ENCODE measurements around the gene TEDC1.
A peak's percentile ranks its signal among the peaks of the same experiment; 100 is the strongest.

The TEDC1 gene

GRCh38 chr14:105485739-105486162 is 5.3 kb upstream of the TEDC1 start:
- H3K4me3 Mint-ChIP-seq: peak overlapping the region; percentile 85
- ATAC-seq: no peak
- peak overlapping the region; percentile 97 for H3K27ac Mint-ChIP-seq
- H3K4me1 Mint-ChIP-seq: peaks cover 80% of the 10 kb centered on the region
- H3K36me3 Mint-ChIP-seq: peaks cover 14% of the 10 kb centered on the region
- H3K9me3 Mint-ChIP-seq: no peaks in the 10 kb centered on the region
- H3K27me3 Mint-ChIP-seq: no peaks in the 10 kb centered on the region

- H3K4me3 Mint-ChIP-seq: peak within 1 kb of the TSS; percentile 85
- ATAC-seq: no peak
- peaks cover 74% of the 10 kb centered on the region for H3K4me1 Mint-ChIP-seq
- no peaks in the 10 kb centered on the region for H3K9me3 Mint-ChIP-seq
- H3K27me3 Mint-ChIP-seq: no peaks in the 10 kb centered on the region
- H3K27ac Mint-ChIP-seq: peak within 1 kb of the TSS; percentile 97
- peaks cover 14% of the 10 kb centered on the region for H3K36me3 Mint-ChIP-seq
Measured at GRCh38 chr14:105486163-105486973, 4.7 kb upstream of the TEDC1 start, which contains the start of gene CRIP1. Gene CRIP1, plus strand, starts transcription at chr14:105486886. Its CDS starts 374 bp downstream, at chr14:105487260.

DNA sequence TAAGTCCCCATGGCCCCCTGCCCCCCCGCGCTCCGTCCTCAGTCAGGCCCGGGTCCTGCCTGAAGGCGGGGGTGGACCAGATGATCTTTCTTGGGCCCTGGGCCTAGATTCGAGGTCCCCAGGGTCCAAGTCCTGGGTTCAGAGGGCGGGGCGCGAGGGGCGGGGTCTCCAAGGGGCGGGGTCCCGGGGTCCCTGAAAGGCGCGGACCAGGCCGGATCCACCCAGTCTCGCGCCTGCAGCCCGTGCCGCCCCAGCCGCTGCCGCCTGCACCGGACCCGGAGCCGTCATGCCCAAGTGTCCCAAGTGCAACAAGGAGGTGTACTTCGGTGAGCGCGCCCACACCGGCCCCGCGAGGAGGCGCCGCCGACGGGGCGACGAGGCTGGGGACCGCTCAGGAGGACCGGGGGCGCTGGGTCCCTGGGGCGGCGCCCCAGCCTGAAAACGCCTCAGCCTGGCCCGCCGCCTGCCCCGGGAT is 4.0 kb upstream of the TEDC1 start:
- Mint-ChIP-seq H3K4me1 (peaks cover 73% of the 10 kb centered on the region), H3K36me3 (peaks cover 14% of the 10 kb centered on the region)

GRCh38 chr14:105487449-105487985 is 3.5 kb upstream of the TEDC1 start:
- Mint-ChIP-seq H3K27ac (peak overlapping the region; percentile 97), H3K4me1 (peaks cover 70% of the 10 kb centered on the region), H3K4me3 (peak overlapping the region; percentile 85), H3K36me3 (peaks cover 14% of the 10 kb centered on the region), H3K27me3 (no peaks in the 10 kb centered on the region), H3K9me3 (no peaks in the 10 kb centered on the region)
- ATAC-seq: no peak

More for the DNA sequence above, 4.0 kb upstream of the TEDC1 start:
- Mint-ChIP-seq H3K27me3 (no peaks in the 10 kb centered on the region), H3K27ac (peak overlapping the region; percentile 97), H3K4me3 (peak overlapping the region; percentile 85), H3K9me3 (no peaks in the 10 kb centered on the region)
- peak; percentile 4 for ATAC-seq

- H3K36me3 Mint-ChIP-seq: peaks cover 14% of the 10 kb centered on the region
- peak overlapping the region; percentile 97 for H3K27ac Mint-ChIP-seq
- H3K9me3 Mint-ChIP-seq: no peaks in the 10 kb centered on the region
- no peak for ATAC-seq
- no peaks in the 10 kb centered on the region for H3K27me3 Mint-ChIP-seq
- H3K4me3 Mint-ChIP-seq: peak overlapping the region; percentile 85
- peaks cover 63% of the 10 kb centered on the region for H3K4me1 Mint-ChIP-seq
Measured at GRCh38 chr14:105487986-105488777, 2.9 kb upstream of the TEDC1 start.

- peaks cover 56% of the 10 kb centered on the region for H3K4me1 Mint-ChIP-seq
- H3K9me3 Mint-ChIP-seq: no peaks in the 10 kb centered on the region
- peak overlapping the region; percentile 97 for H3K27ac Mint-ChIP-seq
- ATAC-seq: no peak
- H3K27me3 Mint-ChIP-seq: no peaks in the 10 kb centered on the region
- peaks cover 14% of the 10 kb centered on the region for H3K36me3 Mint-ChIP-seq
- H3K4me3 Mint-ChIP-seq: peak overlapping the region; percentile 85
Measured at GRCh38 chr14:105488781-105489541, 2.1 kb upstream of the TEDC1 start.

GRCh38 chr14:105489542-105490266 is 1.3 kb upstream of the TEDC1 start:
- Mint-ChIP-seq H3K36me3 (peaks cover 14% of the 10 kb centered on the region), H3K27me3 (no peaks in the 10 kb centered on the region), H3K4me1 (peaks cover 49% of the 10 kb centered on the region), H3K9me3 (no peaks in the 10 kb centered on the region), H3K27ac (peak overlapping the region; percentile 75), H3K4me3 (peak overlapping the region; percentile 85)
- ATAC-seq: peak; percentile 24

DNA sequence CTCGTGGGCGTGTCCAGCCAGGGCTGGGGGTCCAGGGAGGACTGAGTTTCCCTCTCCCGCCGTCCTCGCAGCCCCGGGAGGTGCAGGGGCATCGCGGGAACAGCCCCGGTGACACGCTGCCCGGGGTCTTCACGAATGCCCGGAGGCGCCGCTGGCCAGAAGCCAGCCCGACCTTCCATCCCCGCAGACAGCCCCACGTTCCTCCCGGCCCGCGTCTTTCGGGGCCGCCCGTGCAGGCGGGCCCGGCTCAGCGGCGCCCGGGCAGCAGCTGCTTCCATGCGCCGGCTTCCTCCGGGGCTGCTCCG is 827 bp upstream of the TEDC1 start:
- peaks cover 14% of the 10 kb centered on the region for H3K36me3 Mint-ChIP-seq
- H3K4me1 Mint-ChIP-seq: peaks cover 44% of the 10 kb centered on the region
- no peaks in the 10 kb centered on the region for H3K9me3 Mint-ChIP-seq
- no peaks in the 10 kb centered on the region for H3K27me3 Mint-ChIP-seq
- peak; percentile 0 for ATAC-seq
- H3K4me3 Mint-ChIP-seq: peak overlapping the region; percentile 85
- H3K27ac Mint-ChIP-seq: peak overlapping the region; percentile 75

DNA sequence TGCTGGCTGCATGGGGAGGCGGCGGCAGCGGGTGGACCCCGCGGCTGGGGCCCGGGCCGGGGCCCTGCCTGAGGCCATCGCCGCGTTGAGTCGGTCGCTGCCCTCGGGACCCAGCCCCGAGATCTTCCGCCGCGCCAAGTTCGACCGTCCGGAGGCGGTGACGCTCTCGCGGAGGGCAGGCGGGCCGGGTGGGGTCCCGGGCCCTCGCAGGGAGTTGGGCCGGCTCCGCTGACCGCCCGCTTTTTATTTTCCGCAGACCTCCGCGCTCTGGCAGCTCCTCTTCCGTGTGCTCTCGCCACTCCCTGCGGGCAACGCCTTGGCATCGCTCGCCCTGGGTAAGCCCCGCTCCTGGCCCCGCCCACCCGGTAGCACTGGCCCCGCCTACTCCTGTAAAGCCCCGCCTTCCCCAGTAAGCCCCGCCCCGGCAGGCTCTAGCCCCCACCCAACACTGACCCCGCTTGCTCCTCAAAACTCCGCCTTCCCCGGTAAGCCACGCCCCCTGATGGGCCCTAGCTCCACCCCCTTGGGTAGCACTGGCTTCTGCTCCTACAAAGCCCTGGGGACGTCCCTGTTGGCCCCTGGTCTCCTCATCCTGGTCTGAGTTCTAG is 424 bp downstream of the TEDC1 start:
- peak; percentile 3 for ATAC-seq
- peaks cover 31% of the 10 kb centered on the region for H3K4me1 Mint-ChIP-seq
- H3K27ac Mint-ChIP-seq: peak overlapping the region; percentile 75
- H3K4me3 Mint-ChIP-seq: peak overlapping the region; percentile 85
- H3K27me3 Mint-ChIP-seq: no peaks in the 10 kb centered on the region
- peaks cover 14% of the 10 kb centered on the region for H3K36me3 Mint-ChIP-seq
- no peaks in the 10 kb centered on the region for H3K9me3 Mint-ChIP-seq

DNA sequence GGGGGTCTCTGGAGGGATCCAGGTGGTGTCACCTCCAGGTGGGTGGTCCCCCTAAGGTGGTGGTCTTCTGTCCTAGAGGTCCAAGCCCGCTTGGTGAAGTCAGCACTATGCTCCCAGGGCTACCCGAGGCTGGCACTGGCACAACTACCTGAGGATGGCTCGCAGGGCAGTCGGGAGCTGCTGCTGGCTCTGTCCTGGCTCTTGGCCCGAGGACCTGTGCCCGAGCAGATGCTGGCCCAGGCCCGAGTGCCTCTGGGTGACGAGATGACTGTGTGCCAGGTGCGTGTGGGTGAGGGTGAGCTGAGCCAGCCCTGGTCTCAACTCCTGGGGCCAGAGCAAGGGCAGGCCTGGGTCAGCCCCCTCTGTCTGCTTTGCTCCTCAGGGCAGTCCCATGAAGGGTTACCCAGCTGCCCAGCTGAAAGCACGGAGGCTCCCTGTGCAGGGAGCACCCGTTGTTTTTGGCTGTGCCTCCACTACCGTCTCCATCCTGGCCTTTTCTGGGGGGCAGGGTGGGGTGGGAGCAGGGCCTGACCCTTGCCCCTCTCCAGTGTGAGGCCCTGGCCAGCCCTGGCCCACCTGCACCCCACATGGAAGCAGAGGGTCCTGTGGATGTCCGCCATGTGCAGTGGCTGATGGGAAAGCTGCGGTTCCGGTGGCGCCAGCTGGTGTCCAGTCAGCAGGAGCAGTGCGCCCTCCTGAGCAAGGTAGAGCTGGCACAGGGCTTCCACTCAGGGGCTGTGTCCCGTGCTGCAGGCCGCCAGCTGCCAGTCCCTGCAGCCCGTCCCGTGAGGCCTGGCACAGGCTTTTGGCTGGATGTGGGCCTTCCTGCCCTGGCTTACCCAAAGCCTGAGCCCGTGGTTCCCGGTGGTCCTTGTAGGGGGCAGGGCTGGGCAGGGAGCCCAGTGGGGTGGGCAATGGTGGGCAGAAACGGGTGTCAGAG is 1.3 kb downstream of the TEDC1 start:
- no peak for ATAC-seq
- Mint-ChIP-seq H3K4me3 (peak overlapping the region; percentile 85), H3K4me1 (peaks cover 26% of the 10 kb centered on the region), H3K27ac (peak overlapping the region; percentile 75), H3K36me3 (peaks cover 14% of the 10 kb centered on the region), H3K27me3 (no peaks in the 10 kb centered on the region), H3K9me3 (no peaks in the 10 kb centered on the region)

DNA sequence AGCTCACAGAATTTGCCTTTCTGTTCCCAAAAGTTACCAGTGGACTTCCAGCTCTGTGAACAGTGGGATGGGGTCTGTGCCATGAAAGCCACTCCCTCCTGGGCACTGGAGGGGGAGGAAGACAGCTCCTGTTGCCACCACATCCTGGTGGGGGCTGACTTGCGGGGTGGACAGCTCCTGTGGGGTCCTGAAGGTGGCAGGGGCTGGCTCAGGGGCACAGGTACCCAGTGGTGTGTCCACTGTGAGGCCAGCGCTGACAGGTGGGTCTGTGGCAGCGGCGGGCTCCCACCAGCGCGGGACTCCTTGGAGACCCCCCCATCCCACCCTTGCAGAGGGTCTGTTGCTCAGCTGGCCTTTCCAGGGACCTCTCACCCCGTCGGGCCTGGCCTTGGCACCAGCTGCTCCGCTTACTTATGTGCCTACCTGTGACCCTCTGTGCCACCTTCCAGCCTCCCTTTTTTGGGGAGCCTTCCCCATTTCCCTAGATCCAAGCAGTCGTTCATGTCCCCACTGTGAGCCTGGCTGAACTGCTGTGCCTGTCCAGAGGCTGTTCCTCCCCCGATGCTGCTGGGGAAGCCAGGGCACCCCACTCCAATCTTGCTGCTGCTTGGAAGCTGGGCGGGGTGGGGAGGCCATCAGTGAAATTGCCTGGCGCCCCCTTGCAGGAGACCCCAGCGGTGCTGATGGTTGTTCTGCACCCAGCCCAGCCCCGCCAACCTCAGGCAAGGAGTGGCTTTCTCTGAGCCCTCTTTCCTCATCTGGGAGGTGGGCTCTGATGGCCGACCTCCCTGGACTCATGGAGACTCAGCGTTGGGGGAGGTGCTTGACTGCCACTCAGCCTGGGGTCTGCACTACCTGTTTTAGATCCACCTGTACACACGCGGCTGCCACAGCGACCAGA is 2.2 kb downstream of the TEDC1 start:
- Mint-ChIP-seq H3K4me3 (peak overlapping the region; percentile 18), H3K27me3 (no peaks in the 10 kb centered on the region), H3K27ac (no peak overlapping the region), H3K36me3 (peaks cover 16% of the 10 kb centered on the region), H3K9me3 (no peaks in the 10 kb centered on the region), H3K4me1 (peaks cover 25% of the 10 kb centered on the region)
- no peak for ATAC-seq

DNA sequence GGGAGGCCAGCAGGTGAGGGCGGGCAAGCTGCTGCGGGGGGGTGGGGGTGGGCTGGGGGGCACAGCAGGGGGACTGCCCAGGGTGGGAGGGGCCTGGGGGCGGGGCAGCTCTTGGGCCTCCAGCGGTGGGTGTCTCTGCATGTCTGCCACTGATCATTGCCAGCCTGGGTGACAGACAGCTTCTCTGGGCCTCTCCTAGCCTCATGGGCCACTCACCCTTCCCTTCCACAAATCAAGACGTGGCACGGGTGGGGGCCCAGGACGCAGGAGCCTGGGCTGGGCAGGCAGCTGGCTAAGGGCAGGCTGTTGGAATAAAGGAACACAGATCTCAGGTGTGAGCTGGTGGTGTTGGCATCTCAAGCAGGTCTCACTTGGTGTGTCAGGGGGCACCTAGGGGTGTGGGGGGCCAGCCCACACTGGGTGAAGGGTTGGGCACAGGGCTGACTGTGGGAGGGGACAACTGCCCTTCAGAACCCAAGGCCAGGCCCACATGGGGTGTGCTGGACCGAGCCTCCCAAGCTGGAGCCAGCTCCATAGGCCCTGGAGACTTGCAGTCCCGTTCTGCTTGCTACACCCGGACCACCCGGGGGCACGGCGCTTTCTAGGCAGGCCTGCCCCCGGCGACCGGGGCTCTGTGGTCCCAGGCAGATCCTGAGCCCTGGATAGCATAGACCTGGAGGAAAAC is 3.0 kb downstream of the TEDC1 start:
- Mint-ChIP-seq H3K27me3 (no peaks in the 10 kb centered on the region), H3K36me3 (peaks cover 16% of the 10 kb centered on the region), H3K4me3 (peak overlapping the region; percentile 18), H3K4me1 (peaks cover 17% of the 10 kb centered on the region), H3K9me3 (no peaks in the 10 kb centered on the region), H3K27ac (no peak overlapping the region)
- no peak for ATAC-seq

Data from stimulated activated memory B cell treated with anti-CD40 and anti-IgM and Interleukin-4, amounts not matched to agents 10 μg/mL and 1 μg/mL and 100 μg/mL, for 72 hours (primary cell).